HEK293 (cell line): ENCODE data around the gene DVL1.

Experiments used
- INSM2 ChIP-seq: fragments of 450-650 bp; formaldehyde crosslinking; IDR thresholded peaks from 2 replicates; pipeline ENCODE4 v1.5.1; 2016; ENCODE audit warnings: missing biosample characterization, missing genetic modification characterization
- ZFP37 ChIP-seq: fragments of 450-650 bp; formaldehyde crosslinking; IDR thresholded peaks from 2 replicates; pipeline ENCODE4 v1.5.1; 2016; ENCODE audit warnings: missing biosample characterization, missing genetic modification characterization
- TF ChIP-seq, protein P1 (sequence below): fragments of 450-650 bp; formaldehyde crosslinking; IDR thresholded peaks from 2 replicates; pipeline ENCODE4 v1.5.1; 2016; ENCODE audit warnings: missing biosample characterization, missing genetic modification characterization

GRCh38 chr1:1373815-1374588, 24.8 kb upstream of the DVL1 start:
- no peak for TF ChIP-seq ZFP37 (tag by site-specific recombination)
- no peak for TF ChIP-seq INSM2
- TF ChIP-seq, protein P1, sequence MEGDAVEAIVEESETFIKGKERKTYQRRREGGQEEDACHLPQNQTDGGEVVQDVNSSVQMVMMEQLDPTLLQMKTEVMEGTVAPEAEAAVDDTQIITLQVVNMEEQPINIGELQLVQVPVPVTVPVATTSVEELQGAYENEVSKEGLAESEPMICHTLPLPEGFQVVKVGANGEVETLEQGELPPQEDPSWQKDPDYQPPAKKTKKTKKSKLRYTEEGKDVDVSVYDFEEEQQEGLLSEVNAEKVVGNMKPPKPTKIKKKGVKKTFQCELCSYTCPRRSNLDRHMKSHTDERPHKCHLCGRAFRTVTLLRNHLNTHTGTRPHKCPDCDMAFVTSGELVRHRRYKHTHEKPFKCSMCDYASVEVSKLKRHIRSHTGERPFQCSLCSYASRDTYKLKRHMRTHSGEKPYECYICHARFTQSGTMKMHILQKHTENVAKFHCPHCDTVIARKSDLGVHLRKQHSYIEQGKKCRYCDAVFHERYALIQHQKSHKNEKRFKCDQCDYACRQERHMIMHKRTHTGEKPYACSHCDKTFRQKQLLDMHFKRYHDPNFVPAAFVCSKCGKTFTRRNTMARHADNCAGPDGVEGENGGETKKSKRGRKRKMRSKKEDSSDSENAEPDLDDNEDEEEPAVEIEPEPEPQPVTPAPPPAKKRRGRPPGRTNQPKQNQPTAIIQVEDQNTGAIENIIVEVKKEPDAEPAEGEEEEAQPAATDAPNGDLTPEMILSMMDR (tag by site-specific recombination), result no peak
